HEK293T (cell line): ENCODE data around the gene STARD8.

Experiments used
- ARNT ChIP-seq: fragments of 450-650 bp; IDR thresholded peaks from 2 replicates; pipeline ENCODE4 v1.6.1; 2017; ENCODE audit warnings: mild to moderate bottlenecking
- BHLHE40 ChIP-seq: fragments of 450-650 bp; IDR thresholded peaks from 2 replicates; pipeline ENCODE4 v1.6.1; 2016; ENCODE audit warnings: mild to moderate bottlenecking, moderate library complexity, borderline replicate concordance
- ELF4 ChIP-seq: fragments of 450-650 bp; IDR thresholded peaks from 2 replicates; pipeline ENCODE4 v1.6.1; 2017; ENCODE audit warnings: antibody characterized with exemption
- FOXA1 ChIP-seq: fragments of 450-650 bp; IDR thresholded peaks from 2 replicates; pipeline ENCODE4 v1.6.1; 2016; ENCODE audit warnings: mild to moderate bottlenecking
- FOXK2 ChIP-seq: fragments of 450-650 bp; IDR thresholded peaks from 2 replicates; pipeline ENCODE4 v1.6.1; 2016; ENCODE audit warnings: mild to moderate bottlenecking
- FOXM1 ChIP-seq: fragments of 450-650 bp; IDR thresholded peaks from 2 replicates; pipeline ENCODE4 v1.6.1; 2017; ENCODE audit warnings: mild to moderate bottlenecking, borderline replicate concordance
- HDGF ChIP-seq: fragments of 450-650 bp; IDR thresholded peaks from 2 replicates; pipeline ENCODE4 v1.6.1; 2017; ENCODE audit warnings: antibody characterized with exemption, borderline replicate concordance
- L3MBTL2 ChIP-seq: fragments of 450-650 bp; conservative IDR thresholded peaks from 2 replicates; pipeline ENCODE4 v1.6.1; 2016; ENCODE audit warnings: mild to moderate bottlenecking
- LEF1 ChIP-seq: fragments of 450-650 bp; IDR thresholded peaks from 2 replicates; pipeline ENCODE4 v1.6.1; 2017; ENCODE audit warnings: mild to moderate bottlenecking, borderline replicate concordance
- NFRKB ChIP-seq: fragments of 450-650 bp; IDR thresholded peaks from 2 replicates; pipeline ENCODE4 v1.6.1; 2016; ENCODE audit warnings: mild to moderate bottlenecking, moderate library complexity
- SP1 ChIP-seq: fragments of 450-650 bp; IDR thresholded peaks from 2 replicates; pipeline ENCODE4 v1.6.1; 2017
- SUZ12 ChIP-seq: fragments of 450-650 bp; IDR thresholded peaks from 2 replicates; pipeline ENCODE4 v1.6.1; 2016; ENCODE audit warnings: mild to moderate bottlenecking
- TARDBP ChIP-seq: fragments of 450-650 bp; IDR thresholded peaks from 2 replicates; pipeline ENCODE4 v1.6.1; 2016
- ZNF384 ChIP-seq: fragments of 450-650 bp; IDR thresholded peaks from 2 replicates; pipeline ENCODE4 v1.6.1; 2016

GRCh38 chrX:68757731-68758130 is 110.3 kb downstream of the STARD8 start:
- no peak for TF ChIP-seq SP1
- TF ChIP-seq FOXM1 = no peak
- no peak for TF ChIP-seq FOXK2
- no peak for TF ChIP-seq FOXA1
- no peak for TF ChIP-seq ZNF384
- TF ChIP-seq L3MBTL2 = no peak
- no peak for TF ChIP-seq ARNT
- TF ChIP-seq TARDBP = no peak
- TF ChIP-seq HDGF = no peak
- no peak for TF ChIP-seq ELF4
- no peak for TF ChIP-seq SUZ12
- TF ChIP-seq BHLHE40 = no peak
- no peak for TF ChIP-seq LEF1
- TF ChIP-seq NFRKB = no peak
